GM11168 (cell line): Measurements from ENCODE around the gene KIAA1671.

Experiments used
- in situ Hi-C: fragments of 300-500 bp; cut with MboI; formaldehyde crosslinking; loops from one replicate; pipeline ENCODE4 v1.12.0; 2022; ENCODE audit warnings: low sequenced_read_pairs; ENCODE audit not compliant: unreplicated experiment

KIAA1671 gene

GRCh38 chr22:25030636-25031035 lies 78.1 kb downstream of the KIAA1671 start:
- in situ Hi-C loops, result no loop called here

- in situ Hi-C loops, result no loop called here
These were observed 79.5 kb downstream of the KIAA1671 start for GRCh38 chr22:25032066-25032465.

GRCh38 chr22:25035715-25036114 lies 83.2 kb downstream of the KIAA1671 start:
- in situ Hi-C loops, result no loop called here

- in situ Hi-C loops, result no loop called here
These were observed 85.7 kb downstream of the KIAA1671 start for GRCh38 chr22:25038239-25038638.

GRCh38 chr22:25038771-25039170 lies 86.3 kb downstream of the KIAA1671 start:
- in situ Hi-C loops, result no loop called here

GRCh38 chr22:25039255-25039654 lies 86.7 kb downstream of the KIAA1671 start:
- in situ Hi-C loops, result no loop called here

- in situ Hi-C loops, result loop anchor here (5.0 to 10.0 kb wide), 2 partner anchors 92 to 255 kb away; partner anchors contain the start of gene LHFPL7
These were observed 87.2 kb downstream of the KIAA1671 start for GRCh38 chr22:25039754-25040153.

GRCh38 chr22:25045159-25045558 lies 92.6 kb downstream of the KIAA1671 start:
- in situ Hi-C loops, result loop anchor here (10.0 kb wide), 1 partner anchor 260 kb away; no protein-coding TSS in a partner anchor

GRCh38 chr22:25048071-25048470 lies 95.6 kb downstream of the KIAA1671 start:
- in situ Hi-C loops, result loop anchor here (10.0 kb wide), 1 partner anchor 263 kb away; no protein-coding TSS in a partner anchor

- in situ Hi-C loops, result loop anchor here (10.0 kb wide), 1 partner anchor 264 kb away; no protein-coding TSS in a partner anchor
These were observed 96.4 kb downstream of the KIAA1671 start for GRCh38 chr22:25048659-25049647.

GRCh38 chr22:25049770-25050169 lies 97.3 kb downstream of the KIAA1671 start:
- in situ Hi-C loops, result loop anchor here (10.0 kb wide), 1 partner anchor 265 kb away; no protein-coding TSS in a partner anchor

- in situ Hi-C loops, result no loop called here
These were observed 98.0 kb downstream of the KIAA1671 start for GRCh38 chr22:25050566-25050965.

- in situ Hi-C loops, result no loop called here
These were observed 98.6 kb downstream of the KIAA1671 start for GRCh38 chr22:25051073-25051472.

- in situ Hi-C loops, result no loop called here
These were observed 99.6 kb downstream of the KIAA1671 start for GRCh38 chr22:25051983-25052710.

GRCh38 chr22:25053153-25053805 lies 100.8 kb downstream of the KIAA1671 start:
- in situ Hi-C loops, result no loop called here

GRCh38 chr22:25054943-25055511 lies 102.5 kb downstream of the KIAA1671 start:
- in situ Hi-C loops, result no loop called here

GRCh38 chr22:25057013-25057881 lies 104.7 kb downstream of the KIAA1671 start:
- in situ Hi-C loops, result no loop called here

- in situ Hi-C loops, result no loop called here
These were observed 106.9 kb downstream of the KIAA1671 start for GRCh38 chr22:25059438-25059837.

- in situ Hi-C loops, result no loop called here
These were observed 108.1 kb downstream of the KIAA1671 start for GRCh38 chr22:25060522-25061071.
